ENCODE measurements around the gene MRPS5.

Gene MRPS5

DNA sequence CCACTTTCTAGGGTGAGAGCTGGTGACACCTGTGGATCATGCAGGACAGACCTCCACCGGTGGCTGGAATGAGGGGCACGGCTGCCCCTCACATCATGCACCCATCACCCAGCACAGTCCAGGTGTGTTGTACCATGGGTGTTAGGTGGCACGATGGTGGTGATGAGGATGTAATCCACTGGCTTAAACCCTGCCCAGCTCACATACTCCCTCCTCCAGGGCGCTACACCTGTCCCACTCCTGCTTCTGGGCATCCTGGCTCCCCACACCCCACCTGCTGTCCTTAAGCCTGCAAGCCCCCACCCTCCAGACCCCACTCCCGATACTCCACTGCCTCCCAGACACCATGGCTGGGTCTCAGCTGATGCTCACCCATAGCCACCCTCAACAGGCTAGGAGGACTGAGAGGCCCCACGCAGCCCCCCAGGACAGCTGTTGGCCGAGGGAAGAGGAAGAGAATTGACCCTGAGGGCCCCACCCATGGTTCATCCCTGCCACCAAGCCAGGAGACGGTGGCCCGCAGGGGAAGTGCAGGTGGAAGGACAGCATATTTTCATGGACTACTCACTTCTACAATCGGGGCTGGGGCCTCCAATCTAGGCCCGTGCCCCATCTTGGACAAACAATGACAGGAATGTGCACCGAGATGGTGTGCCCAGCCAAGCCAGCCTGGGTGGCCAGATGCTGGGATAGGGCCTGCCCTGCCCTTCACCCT lies 61.8 kb downstream of the MRPS5 start:
- no peak for DNase-seq (ENCODE audit: low read depth)

DNA sequence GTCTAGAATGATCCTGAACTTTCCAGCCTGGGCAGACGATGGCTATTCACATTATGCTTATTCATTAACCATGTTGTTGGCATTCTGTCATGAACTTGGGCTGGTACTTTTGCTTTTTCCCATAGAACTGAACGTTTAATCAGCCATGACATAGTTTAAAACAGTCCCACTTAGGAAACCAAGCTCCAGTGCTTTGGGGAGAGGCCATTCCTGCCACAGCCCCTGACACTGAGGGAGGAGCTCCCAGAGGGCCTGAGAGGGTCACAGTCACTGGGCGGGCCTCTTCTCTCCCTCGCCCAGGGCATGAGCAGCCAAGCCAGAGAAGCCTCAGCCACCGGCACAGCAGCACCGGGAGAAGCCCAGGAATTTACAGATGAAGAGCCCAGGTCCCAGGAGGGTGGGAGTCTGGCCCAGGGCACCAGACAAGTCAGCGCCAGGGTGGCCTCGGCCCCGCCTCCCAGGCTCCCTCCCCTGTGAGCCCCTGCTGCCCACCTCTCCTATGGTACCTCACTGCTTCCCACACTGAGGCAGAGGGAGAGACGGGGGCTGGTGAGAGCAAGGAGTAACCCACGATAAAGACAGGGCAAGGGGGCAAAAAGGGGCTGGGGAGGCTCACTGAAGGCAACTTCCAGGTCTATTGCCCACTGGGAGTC lies 62.5 kb downstream of the MRPS5 start:
- DNase-seq (ENCODE audit: low read depth) = no peak

DNA sequence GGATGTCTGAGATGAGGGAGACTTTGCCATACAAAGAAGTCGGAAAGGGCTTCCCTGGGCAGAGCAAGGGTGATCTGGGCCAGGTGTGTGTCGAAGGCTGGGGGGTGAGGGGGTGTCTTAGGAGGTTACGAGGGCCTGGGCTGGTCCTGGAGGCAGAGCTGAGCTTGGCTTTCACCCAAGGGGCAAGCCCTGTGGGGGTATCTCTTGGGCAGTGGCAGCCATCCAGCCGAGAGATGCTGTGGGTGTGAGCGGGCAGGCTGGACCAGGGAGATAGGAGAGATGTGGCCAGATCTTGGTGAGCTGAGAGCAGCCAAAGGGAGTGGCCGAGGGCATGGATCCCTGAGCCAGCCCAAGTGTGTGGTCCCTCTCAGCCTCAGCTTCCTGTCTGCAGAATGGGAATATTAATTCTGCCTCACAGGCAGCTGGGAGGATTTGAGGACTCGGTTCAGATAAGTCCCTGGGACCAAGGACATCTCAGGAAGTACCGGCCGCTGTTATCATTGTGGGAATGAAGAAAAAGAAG lies 63.1 kb downstream of the MRPS5 start:
- no peak for DNase-seq (ENCODE audit: low read depth)

DNA sequence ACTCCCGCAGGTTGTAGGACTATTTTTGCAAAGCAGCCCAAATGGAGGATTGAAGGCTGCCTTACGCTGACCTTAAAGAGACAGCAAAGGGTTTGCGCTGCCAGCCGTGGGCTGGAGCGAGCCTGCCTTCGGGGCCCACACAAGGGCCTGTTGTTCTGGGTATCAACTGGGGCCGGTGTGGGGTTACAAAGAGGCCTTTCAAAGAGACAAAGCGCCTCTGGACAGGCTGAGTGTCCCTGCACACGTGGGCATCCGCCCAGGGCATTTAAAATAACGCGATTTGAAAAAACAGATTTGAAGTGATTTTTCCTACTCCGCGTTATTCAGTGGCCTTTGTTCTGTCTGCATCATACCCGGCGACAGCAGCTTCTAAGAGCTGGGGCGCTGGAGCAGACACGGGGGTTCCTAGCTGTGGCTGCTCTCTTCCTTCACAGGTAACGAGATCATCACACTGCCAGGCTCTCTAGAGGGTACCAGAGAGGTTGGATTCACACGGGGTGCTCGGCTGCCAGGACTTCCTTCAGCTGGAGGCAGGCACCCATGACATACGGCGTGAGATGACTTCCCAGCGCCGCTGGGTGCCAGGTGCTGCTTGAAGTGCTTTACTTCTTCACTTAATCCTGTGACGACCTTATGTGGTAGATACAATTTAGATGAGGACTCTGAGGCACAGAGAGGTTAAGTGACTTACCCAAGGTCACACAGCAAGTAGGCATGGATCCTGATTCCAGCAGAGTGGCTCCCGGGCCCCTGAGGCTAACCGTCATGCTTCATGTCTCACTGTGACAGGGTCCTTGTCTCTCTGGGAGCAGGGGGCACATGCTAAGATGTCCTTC lies 63.9 kb downstream of the MRPS5 start:
- DNase-seq (ENCODE audit: low read depth) = no peak

DNA sequence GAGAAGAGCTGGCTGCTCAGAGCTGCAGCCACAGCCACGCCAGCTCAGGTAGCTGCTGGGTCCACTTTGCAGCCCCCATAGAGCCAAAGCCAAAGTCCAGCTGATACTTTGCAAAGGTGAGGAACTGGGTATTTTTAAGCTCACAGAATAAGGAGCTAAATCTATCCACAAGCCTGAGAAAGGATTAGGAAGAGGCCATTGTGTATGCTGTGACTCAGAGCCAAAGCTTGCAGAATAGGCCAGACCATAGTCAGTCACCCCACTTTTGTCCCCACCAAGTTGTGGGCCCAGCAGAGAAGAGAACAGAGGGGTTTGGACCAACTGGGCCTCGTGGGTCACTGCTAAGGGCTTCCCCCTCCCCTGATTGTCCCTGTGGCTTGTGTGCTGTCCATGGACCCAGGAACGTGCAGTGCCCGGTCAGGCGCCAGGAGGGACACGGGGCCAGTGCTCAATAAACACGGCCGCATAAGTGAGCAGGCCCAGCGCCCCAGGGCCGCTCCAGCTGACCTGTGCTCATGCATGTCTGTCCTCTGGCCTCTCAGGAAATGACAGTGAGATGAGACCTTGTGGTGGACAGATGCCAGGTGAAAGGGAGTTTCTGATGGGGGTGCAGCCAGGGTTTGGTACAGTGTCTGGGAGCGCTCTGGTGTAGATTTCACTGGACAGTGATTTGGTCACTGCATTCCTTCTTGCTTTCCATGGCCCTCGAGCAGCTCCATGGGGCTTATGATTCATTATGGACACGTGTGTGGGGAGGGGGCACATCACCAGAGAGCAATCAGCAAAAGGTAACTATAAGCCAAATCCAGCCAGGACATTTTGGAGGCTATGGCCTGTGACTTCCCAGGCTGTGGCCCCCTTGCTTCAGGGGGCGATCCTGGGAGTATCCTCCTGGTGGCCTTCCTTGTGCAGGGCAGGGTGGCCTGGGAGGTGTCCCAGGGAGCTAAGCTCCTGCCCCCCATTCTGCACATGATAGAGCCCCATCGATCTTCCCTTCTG lies 64.8 kb downstream of the MRPS5 start:
- DNase-seq (ENCODE audit: low read depth) = no peak

DNA sequence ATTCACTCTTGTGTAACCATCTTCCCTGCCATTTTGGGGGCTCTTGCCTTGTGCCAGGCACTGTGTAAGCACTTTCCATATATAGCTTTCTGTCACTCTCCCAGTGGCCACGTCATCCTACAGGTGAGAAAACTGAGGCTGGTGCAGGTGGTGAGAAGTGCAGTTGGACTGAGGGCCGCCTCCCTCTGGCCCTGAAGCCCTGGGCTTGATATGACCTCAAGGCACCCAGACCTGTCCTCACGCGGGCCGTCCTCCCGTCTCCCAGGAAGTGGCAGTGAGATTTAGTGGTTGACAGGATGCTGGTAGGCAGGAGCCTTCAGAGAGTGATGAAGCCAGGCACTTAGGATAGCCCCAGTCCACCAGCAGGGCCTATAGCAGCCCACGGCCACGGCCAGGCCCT lies 65.6 kb downstream of the MRPS5 start:
- no peak for DNase-seq (ENCODE audit: low read depth)

DNA sequence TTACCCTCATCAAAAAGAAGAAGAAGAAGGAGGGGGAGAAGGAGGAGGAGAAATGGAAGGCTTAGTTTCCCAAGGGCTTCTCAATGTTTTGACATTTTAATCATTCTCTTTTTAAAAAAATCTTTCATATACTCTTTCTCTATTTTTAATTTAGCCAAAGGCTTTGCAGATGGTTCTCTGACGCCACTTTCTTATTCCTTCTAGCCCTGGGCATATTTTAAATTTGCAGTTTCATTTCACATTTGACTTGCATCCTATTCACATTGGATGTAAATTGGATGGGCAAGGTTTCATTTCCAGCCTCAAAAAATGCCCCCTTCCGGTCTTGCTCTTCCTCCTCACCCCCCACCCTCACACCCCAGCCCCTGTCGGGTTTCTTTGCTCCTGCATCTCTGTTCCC lies 66.3 kb downstream of the MRPS5 start:
- DNase-seq (ENCODE audit: low read depth) = no peak

DNA sequence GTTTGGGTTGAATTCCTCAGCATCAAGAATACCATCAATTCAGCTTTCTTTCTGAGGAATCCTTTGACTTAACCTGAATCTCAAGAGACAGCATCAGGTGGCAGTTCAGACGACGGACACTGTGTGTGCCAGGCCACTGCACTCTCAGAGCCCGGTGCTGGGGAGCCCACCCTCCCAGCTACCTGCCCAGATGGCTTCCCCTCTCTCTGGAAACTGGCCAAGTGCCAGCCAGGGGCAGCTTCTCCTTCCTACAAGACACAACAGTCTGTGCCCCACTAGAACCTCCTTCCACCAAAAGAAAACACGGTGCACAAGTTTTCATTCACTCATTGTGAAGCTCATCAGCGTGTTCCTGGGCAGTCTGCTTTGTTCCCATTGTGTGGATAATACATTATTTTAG lies 67.6 kb downstream of the MRPS5 start:
- no peak for DNase-seq (ENCODE audit: low read depth)

DNA sequence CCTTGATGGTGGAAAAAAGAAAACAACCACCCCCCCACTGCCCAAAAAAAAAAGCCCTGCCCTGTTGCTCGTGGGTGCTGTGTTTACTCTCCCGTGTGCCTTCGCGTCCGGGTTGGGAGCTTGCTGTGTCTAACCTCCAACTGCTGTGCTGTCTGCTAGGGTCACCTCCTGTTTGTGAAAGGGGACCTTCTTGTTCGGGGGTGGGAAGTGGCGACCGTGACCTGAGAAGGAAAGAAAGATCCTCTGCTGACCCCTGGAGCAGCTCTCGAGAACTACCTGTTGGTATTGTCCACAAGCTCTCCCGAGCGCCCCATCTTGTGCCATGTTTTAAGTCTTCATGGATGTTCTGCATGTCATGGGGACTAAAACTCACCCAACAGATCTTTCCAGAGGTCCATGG lies 68.1 kb downstream of the MRPS5 start:
- no peak for DNase-seq (ENCODE audit: low read depth)

DNA sequence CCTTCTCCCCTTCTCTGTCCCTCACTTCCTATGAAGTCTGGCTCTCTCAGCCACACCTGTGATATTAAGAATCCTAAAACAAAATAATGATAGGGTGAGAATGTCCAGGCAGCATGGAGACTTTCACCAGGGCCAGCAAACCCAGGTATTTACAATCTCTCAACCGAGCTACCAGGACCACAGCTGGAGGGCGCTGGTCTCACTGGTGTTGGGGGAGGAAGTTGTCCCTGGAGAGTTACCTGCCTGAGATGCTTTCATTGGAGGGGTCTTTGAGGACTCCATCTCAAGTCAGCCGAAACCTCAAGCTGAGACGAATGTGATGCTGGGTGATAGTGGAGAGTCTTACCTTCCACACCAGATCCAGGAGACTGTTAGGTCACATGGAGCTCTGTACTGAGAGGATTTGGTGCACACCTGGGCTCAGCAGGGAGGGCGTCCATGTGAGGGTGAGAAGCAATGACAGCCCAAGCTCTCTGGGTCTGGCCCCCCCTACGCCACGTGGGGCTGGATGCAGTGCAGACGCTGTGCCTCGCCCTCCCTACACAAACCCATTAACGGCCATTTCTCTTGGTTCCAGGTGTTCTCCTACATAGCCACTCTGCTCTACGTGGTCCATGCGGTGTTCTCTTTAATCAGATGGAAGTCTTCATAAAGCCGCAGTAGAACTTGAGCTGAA lies 68.7 kb downstream of the MRPS5 start:
- DNase-seq (ENCODE audit: low read depth) = no peak

DNA sequence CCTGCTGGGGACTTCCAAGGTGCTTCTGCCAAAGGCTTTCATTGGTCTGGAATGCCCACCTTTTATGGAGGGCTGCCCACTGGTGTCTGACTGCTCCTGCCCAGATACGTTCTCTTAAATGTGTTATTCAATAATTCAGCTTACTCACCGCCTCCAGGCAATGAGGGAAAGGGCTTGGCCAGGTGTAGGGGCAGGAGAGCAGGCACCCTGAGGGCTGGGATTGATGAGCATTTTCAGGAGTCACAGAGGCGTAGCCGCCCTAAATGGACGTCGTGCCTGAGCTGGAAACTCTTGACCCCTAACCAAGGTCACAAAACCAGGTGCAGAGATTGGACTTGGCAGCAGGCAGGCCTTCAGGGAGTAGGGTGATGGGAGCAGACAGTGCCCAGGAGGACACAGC lies 69.3 kb downstream of the MRPS5 start:
- DNase-seq (ENCODE audit: low read depth) = no peak

DNA sequence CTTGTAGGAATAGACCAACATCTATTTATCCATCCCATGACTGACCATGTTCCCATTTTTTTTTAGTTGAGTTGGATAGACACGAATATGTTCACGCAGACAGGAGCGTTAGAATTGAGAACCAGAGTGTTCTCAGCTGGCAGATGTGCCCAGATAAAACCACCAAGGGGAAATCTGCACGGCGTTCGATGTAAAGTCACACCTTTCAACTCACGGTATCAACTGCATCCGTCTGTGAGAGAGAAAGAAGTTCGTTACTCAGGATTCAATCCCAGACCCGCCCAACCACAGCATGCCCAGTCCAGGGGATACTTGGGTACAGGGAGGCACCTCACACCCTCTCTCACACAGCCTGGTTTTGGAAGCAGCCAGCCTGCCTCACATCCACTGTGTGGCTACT lies 70.0 kb downstream of the MRPS5 start:
- no peak for DNase-seq (ENCODE audit: low read depth)

DNA sequence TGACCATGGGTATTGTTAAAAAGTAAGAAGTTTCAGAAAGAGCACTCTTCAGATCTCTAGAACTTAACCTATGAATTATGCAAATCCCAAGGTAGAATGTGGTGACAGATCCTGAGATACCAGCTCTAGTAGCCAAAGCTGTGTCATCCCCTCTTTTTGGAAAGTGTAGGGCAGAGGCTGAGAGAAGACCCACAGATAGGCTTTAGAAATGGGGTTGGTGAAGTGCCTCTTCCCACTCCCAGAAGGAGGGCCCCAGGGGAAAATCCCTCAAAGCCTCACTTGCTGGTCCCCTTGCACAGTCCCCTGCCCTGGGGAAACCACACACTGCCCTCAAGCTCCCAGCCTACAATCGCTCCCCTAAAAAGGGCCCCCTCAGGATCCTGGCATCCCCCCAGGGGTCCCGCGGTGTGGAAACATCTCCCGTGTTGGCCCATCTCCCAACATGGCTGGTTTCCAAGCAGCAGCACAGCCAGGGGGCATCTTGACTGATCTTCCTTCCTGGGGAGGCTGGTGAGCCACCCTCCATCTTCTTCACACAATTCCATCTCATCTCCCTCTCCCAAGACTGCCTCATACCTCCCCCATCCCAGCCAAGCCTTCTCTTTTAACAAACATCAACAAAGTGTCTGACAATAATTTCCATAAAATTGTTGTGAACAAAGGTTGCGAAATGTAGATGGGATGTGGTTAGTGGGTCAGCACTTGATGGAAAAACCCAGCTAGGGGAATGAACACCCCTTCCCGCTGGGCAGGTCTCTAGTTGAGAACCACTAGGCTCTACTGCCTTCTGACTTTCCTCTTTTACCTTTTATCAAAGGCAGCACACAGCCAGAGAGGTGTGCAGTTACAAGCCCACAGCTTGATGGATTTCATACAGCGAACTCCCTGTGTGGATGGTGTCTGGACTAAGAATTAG lies 71.0 kb downstream of the MRPS5 start:
- no peak for DNase-seq (ENCODE audit: low read depth)

DNA sequence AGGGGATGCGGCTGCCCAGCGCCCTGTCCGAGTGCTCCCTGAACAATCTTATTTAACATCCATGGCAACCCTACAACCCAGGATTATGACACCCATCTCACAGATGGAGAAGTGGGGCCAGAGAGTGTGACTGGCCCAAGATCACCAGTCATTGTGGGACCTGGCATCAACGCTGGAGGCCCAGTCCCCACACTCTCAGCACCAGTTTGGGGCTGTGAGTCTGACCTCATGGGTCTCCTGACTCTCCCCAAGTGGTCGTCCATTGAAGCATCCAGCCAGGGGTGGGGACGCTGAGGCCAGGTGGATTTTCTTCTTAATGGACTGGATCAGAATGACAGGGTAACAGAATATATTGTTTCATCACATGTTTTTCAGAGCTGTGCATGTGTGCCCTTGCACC lies 71.6 kb downstream of the MRPS5 start:
- no peak for DNase-seq (ENCODE audit: low read depth)

DNA sequence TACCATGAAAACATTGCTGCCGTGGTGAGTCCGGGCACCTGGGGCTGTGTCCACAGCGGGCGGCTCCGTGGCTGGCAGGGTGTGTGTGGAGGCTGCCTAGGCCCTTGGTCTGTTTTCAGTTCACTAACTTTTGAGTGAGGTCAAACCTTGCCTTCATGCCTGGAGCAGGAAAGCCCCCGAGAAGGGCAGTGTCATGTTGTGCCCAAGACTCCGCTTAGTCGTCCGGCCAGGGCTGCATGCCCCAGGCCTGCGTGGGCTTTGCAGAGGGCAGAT lies 72.0 kb downstream of the MRPS5 start:
- no peak for DNase-seq (ENCODE audit: low read depth)

DNA sequence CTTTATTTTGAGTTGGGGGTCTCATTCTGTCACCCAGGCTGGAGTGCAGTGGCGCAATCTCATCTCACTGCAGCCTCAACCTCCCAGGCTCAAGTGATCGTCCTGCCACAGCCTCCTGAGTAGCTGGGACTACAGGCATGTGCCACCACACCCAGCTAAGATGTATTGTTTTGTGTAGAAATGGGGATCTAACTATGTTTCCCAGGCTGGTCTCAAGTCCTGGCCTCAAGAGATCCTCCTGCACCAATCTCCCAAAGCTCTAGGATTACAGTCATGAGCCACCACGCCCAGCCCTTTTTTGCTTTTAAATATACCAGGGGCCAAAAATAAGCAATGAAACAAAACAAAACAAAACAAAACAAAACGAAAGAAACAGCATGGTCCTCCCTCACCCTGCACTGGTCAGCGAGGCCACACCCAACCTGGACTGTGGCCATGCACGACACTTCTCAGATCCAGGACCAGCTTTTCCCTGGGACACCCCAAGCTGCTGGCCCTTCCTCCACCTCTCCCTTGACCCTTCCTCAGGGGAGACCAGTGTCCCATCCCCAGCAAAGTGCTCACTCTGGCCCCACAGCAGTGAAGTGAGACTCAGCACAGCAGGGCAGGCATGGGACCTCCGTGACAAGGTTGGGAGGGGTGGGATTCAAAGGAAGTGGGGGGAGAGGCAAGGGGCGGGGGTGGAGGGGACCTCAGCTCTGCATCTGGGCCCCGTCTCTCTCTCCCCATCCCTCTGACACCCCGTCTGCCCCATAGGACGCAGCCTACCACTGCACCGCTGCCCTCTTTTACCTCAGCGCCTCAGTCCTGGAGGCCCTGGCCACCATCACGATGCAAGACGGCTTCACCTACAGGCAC lies 72.6 kb downstream of the MRPS5 start:
- DNase-seq (ENCODE audit: low read depth) = no peak

DNA sequence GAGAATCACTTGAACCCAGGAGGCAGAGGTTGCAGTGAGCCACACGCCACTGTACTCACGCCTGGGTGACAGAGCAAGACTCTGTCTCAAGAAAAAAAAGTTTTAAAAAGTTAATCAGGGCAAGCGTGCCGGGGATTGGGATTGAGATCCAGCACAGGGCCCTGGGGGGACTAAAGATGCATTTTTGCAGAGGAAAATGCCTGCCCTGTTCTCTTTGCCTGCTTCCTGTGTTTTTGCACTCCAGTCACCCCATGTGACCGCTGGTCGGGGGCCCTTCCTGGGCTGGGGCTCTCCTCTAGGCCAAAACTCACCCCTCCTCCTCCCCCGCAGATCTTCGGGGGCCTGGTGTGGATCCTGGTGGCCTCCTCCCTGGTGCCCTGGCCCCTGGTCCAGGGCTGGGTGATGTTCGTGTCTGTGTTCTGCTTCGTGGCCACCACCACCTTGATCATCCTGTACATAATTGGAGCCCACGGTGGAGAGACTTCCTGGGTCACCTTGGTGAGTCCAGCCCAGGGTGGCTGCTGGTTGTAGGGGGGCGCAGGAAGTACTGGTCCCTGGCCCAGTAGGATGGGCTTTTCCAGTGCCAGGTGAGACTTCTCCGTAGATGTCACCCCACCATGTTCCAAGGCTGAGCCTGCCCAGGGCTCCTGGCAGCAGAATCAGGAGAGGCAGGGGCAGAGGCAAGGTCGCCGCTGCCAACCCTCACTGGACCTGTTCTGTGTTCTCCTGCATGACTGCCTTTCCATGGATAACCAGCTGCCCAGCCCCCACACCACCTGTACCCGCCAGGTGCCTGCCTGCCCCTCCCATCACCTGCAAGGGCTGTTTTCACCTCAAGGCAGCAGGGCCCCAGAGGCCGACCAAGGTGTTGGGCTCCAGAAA lies 73.7 kb downstream of the MRPS5 start:
- DNase-seq (ENCODE audit: low read depth) = no peak

DNA sequence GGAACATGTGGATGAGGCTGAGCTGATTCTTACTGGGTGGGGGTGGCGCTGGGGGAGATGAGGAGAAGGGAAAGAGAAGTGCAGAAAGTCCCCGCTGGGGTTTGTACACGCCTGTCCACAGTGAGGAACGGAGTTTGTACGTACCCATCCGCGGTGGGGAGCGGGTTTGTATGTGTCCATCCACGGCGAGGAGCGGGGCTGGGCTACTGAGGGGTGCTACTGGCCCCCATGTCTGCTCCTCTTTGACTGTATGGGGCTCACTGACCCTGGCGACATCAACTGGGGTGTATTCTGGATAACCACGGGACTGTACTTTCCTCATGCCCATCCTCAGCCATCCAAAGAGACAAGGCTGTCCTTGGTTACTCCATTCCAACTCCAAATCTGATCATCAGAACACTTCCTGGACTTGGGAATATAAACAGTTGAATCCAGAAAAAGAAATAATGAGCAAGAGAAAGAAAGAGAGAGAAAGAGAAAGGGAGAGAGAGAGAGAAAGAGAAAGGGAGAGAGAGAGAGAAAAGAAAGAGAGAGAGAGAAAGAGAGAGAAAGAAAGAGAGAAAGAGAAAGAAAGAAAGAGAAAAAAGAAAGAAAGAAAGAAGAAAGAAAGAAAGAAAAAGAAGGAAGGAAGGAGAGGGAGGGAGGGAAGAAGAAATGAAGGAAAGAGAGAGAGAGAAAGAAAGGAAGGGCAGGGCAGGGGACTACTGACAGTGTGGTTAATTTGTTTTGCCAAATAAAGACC lies 75.1 kb downstream of the MRPS5 start:
- no peak for DNase-seq (ENCODE audit: low read depth)

All from stimulated activated CD8-positive, alpha-beta memory T cell treated with anti-CD3 and anti-CD28 coated beads, Interleukin-7, amount 100 ng/mL, for 24 hours (primary cell).